HG02943 (cell line): ENCODE results near the gene UBL3.

ENCODE experiments used
- ATAC-seq: cut with Tn5 transposase; IDR thresholded peaks from one replicate; pipeline ENCODE4 v1.9.1; 2021; ENCODE audit warnings: mild to moderate bottlenecking, low read depth, moderate library complexity; ENCODE audit not compliant: unreplicated experiment

Gene UBL3, protein sequence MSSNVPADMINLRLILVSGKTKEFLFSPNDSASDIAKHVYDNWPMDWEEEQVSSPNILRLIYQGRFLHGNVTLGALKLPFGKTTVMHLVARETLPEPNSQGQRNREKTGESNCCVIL

DNA sequence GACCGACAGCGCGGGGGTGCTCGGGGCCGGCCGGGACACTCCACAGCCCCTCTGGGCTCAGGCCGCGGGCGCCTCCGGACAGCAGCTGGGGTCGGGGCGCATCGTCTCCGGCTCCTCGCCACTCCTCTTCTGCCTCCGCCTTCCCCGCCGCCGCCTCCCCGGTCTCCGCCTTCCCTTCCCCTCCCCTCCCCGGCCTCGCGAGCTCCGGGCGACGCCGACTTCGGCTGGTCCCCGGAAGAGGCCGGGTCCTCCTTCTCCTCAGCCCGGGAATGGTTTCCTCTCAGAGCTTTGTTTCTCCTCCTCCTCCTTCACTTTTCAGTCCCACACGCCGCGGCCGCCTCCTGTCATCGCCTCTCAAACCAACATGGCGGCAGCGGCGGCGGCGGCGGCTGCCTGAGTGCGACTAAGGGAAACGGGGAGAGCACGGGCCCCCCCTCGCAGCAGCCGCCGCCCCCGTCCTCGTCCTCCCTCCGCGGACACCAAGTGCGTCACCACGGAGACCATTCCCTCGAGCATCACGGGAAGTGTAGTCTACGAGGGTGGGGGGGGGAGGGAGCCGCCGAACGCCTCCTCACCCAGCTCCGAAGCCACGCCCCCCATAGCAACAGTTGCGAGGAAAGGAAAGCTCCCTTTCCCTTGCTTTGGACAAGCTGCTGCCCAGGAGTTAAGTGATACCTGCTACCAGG lies at the start of gene UBL3:
UBL3 (minus strand) TSS at position 405 of the 686 bp plus-strand sequence. CDS start 1,079 bp downstream, outside the sequence.
- peak; percentile 86 for ATAC-seq

DNA sequence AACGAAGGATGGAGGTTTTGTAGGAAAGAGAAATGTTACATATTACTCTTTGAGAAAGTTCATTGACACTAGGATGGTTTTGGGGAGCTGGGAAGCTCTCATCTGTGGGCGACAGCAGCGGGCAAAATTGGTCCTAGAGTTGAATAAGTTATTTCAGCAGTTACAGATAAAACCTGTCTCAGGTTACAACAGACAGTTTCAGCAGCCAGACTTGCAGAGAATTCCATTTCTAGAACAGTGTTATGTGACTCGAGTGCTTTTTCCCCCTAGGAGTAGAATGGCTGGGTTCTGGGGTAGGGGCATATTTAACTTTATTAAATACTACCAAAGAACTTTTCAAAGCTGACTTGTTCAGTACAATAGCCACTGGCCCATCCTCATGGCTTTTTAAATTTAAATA lies 46.7 kb upstream of the UBL3 start:
- ATAC-seq, result no peak

DNA sequence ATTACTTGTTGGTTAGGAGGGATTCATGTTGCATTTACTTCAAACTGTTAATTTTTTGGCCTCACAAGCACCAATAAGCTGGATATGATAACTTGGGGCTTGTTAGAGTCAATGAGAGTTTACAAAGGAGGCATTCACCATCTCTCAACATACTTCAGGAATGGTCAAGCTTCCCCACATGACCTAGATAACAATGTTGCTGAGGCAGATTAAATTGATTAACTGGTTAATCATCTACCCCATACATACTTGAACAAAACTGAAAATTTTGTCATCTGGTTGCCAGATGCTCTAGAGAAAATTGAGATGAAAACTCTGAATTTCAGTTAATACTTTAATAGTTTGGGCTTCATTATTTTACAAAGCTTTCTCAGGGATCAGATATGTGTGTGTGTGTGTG lies 43.0 kb upstream of the UBL3 start:
- no peak for ATAC-seq

DNA sequence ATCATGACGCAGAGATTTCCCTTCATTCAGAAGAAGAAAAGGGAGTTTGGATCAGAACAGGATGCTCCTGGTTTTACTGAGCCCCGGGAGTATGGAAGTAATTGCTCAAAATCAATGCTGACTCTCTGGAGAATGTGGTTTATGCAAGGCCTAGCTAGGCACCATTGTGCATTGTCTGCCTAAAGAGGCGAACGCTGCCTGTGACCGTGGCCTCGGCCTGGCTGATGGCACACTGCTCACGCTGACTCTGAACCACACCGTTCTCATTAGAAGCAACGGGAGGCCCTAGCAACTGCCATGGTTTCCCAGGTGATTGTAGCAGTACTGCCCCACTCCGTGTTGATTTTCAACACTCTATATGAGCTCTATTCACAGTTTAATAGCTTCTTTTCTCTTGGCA lies 41.7 kb upstream of the UBL3 start:
- ATAC-seq, result no peak

DNA sequence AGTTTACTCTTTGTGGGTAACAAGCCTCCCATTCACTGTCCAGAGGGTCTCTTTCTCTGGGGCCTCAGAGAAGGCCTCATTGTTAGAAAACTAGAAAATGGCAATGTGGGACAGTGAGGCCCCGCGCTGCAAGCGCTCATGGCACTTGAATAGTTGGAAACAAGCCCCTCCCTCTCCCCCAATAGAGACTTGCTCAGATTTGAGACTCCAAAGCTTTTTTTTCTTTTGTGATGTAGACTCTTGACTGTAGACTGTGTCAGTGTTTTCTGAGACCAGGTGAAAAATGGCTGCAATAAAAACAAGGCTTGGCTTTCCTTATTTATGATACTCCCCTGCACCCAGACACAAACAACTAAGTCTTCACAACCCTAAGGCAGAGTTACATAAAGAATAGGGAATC lies 38.7 kb upstream of the UBL3 start:
- no peak for ATAC-seq

DNA sequence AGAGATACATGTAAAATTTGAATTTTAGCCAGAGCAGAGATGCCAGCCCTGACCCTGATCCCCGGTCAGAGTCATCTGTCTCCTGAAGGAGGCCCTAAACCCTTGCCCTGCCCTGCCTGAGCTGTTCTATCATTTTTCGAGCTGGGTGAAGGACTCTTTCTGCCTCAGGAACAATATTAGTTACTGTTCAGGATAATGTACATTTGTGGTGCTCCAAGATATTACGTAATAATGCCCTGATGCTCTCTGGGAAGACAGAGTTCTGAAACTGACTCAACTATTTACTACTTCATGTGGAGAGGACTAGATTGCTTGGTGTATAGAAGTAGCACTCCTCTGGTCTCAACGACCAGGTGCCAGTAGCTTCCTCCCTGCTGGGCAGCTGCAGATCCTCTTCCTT lies 37.9 kb upstream of the UBL3 start:
- ATAC-seq, result no peak

DNA sequence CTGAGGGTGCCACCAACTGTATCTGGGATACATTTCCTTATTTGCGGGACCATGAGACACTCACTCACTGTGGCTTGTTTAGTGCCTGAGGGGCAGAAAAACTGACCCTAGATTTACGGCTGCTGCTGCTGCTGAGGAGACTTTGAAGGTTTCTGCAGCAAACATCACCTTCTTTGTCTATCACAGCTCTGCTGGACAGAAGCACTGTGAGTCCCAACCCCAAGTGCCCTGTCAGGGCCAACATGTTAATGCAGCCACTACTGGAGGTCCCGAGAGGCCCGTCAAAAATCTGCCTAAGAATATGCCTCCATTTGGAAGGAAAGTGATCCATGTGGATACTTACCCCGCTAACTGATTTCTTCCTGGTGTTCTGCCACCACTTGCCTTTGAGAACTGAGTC lies 37.3 kb upstream of the UBL3 start:
- no peak for ATAC-seq

DNA sequence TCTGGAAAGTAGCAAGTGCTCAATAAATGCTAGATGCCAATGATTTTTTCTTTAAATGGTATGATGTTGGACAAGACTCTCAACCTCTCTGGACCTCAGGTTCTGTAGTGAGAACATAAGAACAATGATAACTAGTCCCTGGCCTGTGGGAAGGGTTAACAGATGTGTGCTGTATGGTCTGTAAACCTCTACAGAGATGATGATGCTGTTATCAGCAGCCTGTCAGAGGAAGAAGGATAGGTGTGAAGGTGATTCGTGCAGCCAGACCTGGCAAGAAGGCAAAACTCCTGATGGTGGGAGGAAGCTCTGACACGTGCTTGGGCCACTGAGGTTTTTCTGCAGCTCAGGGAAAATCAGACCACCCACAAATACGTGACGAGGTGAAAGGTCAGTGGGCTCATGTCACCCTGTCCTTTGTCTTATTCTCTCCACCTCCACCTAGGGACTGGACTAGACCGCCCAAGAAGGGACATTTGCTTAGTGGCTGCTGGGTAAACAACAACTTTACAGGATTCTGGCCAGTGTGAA lies 36.7 kb upstream of the UBL3 start:
- no peak for ATAC-seq

DNA sequence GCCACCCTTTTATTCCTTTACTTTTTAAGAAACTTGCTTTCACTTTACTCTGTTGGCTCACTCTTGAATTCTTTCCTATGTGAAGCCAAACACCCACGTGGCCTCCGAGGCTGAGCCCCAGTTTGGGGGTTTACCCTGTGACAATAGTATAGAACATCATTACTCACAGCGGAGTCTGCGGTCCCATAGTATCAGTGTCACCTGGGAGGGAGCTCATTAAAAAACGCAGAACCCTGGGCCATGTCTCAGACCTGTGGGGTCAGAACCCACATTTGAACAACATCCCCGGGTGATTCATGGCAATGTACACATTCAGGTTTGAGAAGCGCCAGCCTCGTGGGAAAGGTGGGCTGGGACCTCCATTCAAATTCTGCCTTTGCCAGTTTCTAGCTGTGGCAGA lies 36.0 kb upstream of the UBL3 start:
- ATAC-seq, result no peak

DNA sequence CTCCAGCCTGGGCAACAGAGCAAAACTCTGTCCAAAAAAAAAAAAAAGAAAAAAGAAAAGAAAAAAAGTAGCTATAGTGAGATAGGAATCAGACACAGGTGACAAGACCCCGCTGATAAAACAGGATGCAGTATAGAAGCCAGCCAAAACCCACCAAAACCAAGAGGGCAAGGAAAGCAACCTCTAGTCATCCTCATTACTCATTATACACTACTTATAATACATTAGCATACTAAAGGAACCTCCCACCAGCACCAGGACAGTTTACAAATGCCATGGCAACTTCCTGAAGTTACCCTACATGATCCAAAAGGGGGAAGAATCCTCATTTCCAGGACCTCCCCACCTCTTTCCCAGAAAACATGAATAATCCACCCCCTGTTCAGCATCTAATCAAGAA lies 35.6 kb upstream of the UBL3 start:
- ATAC-seq, result no peak

DNA sequence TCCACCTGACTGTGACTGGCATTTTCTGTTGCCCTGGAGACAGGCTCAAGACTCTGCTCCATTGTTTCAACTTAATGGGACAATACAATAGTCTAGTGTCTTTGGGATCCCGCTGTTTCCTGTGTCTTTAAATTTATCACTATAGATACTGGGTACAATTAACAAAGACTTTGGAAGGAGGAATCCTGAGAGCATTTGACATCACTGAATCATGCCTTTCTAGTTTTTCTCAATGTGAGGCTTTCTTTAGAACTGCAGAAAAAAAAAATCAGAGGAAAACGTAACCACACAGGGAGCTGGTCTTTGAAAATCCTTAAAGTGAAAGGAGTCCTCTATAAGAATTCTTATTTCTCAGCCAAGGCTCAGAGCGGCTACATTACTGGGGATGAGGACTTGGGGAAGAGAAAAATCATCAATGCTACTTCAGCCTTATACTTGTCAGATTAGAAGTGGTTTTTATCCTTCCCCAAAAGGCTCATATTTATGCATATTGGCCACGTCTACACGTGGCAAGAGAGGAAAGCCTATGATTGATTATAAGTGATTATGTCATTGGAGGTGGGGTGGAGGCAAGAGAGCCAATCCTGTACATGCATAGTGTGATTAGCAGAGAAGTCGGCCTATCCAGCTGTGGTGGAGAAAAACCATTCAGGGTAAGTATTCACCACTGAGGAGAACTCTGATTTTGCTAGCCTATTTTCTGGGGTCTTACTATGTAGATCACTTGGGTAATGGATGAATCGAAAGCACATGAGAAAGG lies 34.4 kb upstream of the UBL3 start:
- ATAC-seq, result no peak

DNA sequence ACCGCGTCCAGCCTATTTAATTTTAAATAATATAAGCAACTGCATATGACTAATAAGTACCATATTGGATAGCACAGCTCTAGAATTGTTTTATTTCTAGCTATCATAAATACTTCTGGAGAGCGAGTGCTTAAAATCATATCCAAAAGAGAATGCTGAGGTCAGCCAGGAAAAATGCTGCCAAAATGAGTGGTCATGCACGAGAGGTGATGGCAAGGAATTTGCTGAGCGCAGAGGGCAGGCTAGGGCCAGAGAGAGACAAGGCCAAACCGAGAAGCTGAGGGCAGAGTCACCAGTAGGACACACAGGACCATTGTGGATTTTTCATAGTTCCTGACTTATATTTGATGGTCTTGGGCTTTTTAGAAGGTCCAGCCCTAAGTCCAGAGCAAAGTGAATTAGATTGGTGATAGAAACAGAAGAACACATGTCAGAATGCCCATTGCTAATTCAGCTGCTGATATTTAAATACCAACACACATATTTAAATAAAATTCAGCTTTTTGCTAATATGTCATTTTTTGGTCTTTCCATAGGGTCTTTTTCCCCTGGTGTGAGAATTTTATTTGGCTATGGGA lies 33.6 kb upstream of the UBL3 start:
- ATAC-seq, result no peak

DNA sequence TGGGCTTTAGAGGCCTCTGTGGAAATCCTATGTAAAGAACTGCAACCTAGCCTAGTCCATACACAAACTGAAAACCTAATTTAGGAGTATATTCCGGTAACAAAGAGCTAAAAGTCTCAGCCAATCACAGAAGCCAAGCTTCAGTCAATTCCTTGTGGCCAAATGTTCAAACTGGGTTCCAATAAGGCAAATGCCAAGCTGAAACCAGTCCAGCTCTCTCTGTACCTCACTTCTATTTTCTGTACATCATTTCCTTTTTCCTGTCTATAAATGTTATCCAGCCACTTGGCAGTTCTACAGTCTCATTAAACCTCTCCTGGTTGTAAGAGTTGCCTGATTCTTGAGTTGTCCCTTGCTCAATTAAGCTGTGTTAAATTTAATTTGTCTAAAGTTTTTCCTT lies 31.7 kb upstream of the UBL3 start:
- ATAC-seq, result no peak

DNA sequence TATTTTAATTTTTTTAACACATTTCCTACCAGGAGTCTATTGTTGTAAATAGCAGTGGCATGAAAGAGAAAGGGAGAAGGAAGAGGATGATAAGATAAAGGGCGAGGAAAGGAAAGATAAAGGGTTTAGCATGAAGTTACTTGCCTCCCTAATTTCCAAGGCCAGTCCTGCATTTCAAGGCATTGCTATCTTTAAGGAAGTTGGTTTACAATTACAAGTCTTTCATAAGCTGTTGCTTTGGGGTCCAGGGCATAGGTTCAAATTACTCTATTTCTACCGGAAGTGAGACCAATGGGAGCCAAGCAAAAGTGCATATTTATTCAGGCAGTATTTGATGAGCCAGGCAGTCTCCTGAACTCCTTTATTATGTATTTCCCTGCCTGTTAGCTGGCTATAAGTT lies 27.7 kb upstream of the UBL3 start:
- ATAC-seq, result no peak

DNA sequence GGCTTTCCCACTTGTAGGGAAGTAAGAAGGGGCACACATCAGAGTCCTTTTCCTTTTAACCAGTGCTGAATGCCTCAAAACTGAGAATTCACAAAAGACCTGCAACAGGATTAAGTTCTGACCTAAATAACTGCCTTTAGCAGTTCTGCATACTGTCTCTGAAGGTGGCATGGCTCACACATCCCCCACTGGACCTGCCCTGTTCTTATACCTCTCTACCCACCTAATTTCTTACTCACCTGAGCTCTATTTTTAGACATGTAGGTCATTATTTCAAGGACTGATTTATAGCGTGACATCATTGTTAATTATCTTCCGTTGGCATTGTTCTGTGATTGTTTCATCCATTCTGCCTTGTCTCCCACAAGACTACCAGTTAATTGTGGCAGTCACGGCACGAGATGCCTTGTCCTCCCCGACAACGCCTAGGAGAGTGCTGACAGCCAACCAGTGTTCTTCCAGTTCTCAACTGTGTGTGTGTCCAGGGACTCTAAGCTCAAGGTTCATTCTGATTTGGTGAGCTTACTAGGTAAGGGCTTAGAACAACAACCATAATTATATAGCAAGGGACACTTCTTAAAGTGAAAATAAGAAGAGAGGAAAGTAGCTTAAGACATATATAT lies 27.1 kb upstream of the UBL3 start:
- no peak for ATAC-seq

DNA sequence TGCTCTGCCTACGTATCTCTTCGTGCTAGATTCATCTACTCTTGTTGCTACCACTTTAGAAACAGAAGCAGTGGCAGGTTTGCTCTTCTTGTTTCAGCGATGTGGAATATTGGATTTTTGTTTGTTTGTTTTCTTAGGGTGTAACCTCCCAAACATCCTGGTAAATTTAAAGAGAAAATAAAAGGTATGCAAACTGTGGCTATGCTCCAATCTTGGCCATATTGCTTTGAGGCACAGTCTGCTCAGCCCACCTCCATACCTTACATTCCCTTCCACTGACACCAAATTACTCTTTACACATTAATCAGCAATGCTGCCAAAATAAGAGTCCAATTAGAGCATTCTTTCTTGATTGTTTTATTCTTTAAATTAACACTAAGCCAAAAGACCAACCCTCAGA lies 25.2 kb upstream of the UBL3 start:
- no peak for ATAC-seq

DNA sequence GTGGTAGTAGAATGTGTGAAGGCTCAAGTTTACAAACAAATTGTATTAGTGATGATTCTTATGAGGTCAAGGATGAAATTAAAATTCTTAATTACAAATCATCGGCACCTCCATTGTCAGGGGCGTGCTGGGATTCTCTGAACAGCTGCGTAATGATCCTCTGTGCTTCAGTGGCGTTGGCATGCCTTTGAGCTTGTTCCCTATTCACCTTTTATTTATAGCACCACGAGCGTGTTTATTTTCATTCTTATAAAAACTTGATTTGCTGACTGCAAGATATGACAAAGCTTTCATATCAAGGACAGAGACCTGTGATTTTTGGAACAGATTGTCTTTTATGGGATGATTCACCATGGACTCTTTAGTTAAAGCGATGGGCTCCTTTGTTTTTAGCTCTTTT lies 18.2 kb upstream of the UBL3 start:
- ATAC-seq, result no peak

DNA sequence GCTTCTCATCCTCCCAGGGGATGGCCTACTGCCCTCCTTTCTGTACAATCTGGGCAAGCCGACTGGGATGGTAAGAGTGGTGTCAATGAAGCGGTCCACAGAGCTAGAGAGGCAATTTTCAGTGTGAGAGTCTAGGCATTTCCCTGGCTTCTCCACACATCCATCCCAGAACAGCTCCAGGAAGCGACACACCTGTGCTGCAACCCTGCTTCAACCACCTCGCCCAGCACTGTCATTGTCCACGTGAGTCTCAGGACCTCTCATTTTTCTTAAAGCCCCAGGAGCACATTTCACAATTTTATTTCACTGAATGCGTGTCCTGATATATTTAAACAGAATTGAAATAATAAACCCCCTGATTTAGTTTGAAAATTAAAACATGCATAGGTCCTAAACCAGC lies 15.5 kb upstream of the UBL3 start:
- ATAC-seq, result no peak

DNA sequence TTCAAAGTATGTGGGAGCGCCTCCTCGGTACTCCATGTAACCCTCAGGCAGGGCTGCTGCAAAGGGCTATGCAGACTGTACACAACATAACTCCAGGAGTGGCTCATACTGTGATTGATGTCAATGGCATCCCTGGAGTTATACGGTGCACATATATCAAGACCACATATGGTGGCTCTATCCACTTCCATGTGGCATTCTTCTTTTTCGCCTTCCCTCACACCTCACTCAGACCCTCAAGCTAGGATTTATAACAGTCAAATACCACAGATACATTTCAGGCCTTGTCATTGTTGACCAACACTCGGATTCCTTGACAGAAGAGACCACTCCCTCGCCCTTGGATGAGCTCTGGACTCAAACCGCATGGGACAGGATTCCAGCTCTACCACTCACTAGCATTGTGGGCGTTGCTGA lies 11.3 kb upstream of the UBL3 start:
- no peak for ATAC-seq

DNA sequence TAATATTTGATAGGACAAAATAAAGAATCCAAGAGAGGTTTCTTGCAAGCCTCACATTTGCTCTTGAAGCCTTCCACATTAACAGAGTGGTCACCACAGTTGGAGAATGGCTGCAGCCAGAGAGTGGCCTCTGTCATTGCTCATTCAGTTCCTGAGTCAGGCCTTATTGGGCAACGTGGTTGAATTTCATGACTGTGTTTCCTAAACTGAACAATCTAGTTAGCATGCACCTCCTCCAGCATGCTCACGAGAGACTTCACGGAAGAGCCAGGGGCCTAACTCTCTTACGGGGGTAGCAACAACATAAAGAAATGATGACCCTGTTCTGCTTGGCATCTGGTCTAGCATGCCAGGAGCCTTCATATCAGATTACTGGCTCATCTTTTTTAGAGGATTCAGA lies 9.6 kb upstream of the UBL3 start:
- no peak for ATAC-seq

DNA sequence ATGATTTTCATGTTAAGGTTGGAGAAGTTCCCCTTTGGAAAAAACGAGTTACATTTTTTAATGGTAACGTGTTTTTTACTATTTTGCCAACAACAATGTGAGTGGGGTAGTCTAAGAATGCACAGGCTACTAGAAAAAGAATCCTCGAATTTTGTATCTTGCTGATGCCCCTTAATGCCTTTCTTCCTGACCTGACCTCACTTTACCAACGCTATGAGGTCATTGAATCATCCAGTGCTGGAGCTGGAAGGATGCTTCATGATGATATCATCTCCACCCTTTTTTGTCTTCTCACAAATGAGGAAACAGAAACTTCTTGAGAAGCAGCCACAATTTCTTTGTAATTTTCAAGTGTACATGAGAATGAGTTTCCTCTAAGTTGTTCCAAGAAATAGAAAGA lies 8.2 kb upstream of the UBL3 start:
- no peak for ATAC-seq
